ENCODE results near the gene C19orf81. TPM values are rescaled to one million over a fixed set of nuclear protein-coding genes. Genes with fewer than 3 reads are reported as not detected.

Gene C19orf81
- total RNA-seq, 1 donor from 2014 or later: 2.1 TPM

- intact Hi-C loops (cut with DNase I): no loop called here
- no peak for DNase-seq (ENCODE audit: low spot score)
Observed at GRCh38 chr19:50628146-50628545, 21.1 kb upstream of the C19orf81 start.

GRCh38 chr19:50628551-50628950, 20.7 kb upstream of the C19orf81 start:
- DNase-seq (ENCODE audit: low spot score): no peak
- intact Hi-C loops (cut with DNase I): no loop called here

GRCh38 chr19:50629194-50629593, 20.1 kb upstream of the C19orf81 start:
- intact Hi-C loops (cut with DNase I): no loop called here

GRCh38 chr19:50629801-50630200, 19.4 kb upstream of the C19orf81 start:
- intact Hi-C loops (cut with DNase I): no loop called here

More at GRCh38 chr19:50629194-50629593, 20.1 kb upstream of the C19orf81 start:
- DNase-seq (ENCODE audit: low spot score): no peak

GRCh38 chr19:50632151-50632835, 17.0 kb upstream of the C19orf81 start:
- intact Hi-C loops (cut with DNase I): no loop called here
- no peak for DNase-seq (ENCODE audit: low spot score)

More at GRCh38 chr19:50629801-50630200, 19.4 kb upstream of the C19orf81 start:
- DNase-seq (ENCODE audit: low spot score): no peak

GRCh38 chr19:50633359-50633758, 15.9 kb upstream of the C19orf81 start:
- intact Hi-C loops (cut with DNase I): no loop called here
- no peak for DNase-seq (ENCODE audit: low spot score)

GRCh38 chr19:50633973-50634372, 15.3 kb upstream of the C19orf81 start:
- DNase-seq (ENCODE audit: low spot score): no peak
- intact Hi-C loops (cut with DNase I): no loop called here

- no peak for DNase-seq (ENCODE audit: low spot score)
- intact Hi-C loops (cut with DNase I): no loop called here
Observed at GRCh38 chr19:50636317-50637085, 12.7 kb upstream of the C19orf81 start.

- intact Hi-C loops (cut with DNase I): no loop called here
- DNase-seq (ENCODE audit: low spot score): no peak
Observed at GRCh38 chr19:50638600-50638999, 10.6 kb upstream of the C19orf81 start.

GRCh38 chr19:50639121-50640112, 9.8 kb upstream of the C19orf81 start, which contains the start of gene SYT3:
Gene SYT3 (minus strand): TSS chr19:50639881. CDS start chr19:50637411, 2,470 bp downstream.
- intact Hi-C loops (cut with DNase I): no loop called here

GRCh38 chr19:50640368-50640767, 8.9 kb upstream of the C19orf81 start:
- intact Hi-C loops (cut with DNase I): no loop called here
- DNase-seq (ENCODE audit: low spot score): no peak

More at GRCh38 chr19:50639121-50640112, 9.8 kb upstream of the C19orf81 start, which contains the start of gene SYT3:
- DNase-seq (ENCODE audit: low spot score): no peak

- intact Hi-C loops (cut with DNase I): no loop called here
- no peak for DNase-seq (ENCODE audit: low spot score)
Observed at GRCh38 chr19:50644315-50644915, 4.8 kb upstream of the C19orf81 start.

- DNase-seq (ENCODE audit: low spot score): no peak
Observed at GRCh38 chr19:50645107-50645506, 4.1 kb upstream of the C19orf81 start.

GRCh38 chr19:50646074-50646807, 3.0 kb upstream of the C19orf81 start:
- intact Hi-C loops (cut with DNase I): no loop called here
- DNase-seq (ENCODE audit: low spot score): no peak

More at GRCh38 chr19:50645107-50645506, 4.1 kb upstream of the C19orf81 start:
- intact Hi-C loops (cut with DNase I): no loop called here

- no peak for DNase-seq (ENCODE audit: low spot score)
- intact Hi-C loops (cut with DNase I): no loop called here
Observed at GRCh38 chr19:50647879-50648615, 1.2 kb upstream of the C19orf81 start.

- no peak for DNase-seq (ENCODE audit: low spot score)
- intact Hi-C loops (cut with DNase I): no loop called here
Observed at GRCh38 chr19:50648659-50649058, 586 bp upstream of the C19orf81 start.

- DNase-seq (ENCODE audit: low spot score): no peak
- intact Hi-C loops (cut with DNase I): no loop called here
Observed at GRCh38 chr19:50651174-50651573, 1.9 kb downstream of the C19orf81 start.

- no peak for DNase-seq (ENCODE audit: low spot score)
- intact Hi-C loops (cut with DNase I): no loop called here
Observed at GRCh38 chr19:50652722-50653121, 3.5 kb downstream of the C19orf81 start.

All from cardiac septum (tissue), 1 donor.